Renal cortical epithelial cell (primary cell): ENCODE results near the gene SEC16A. TPM values are rescaled to one million over a fixed set of nuclear protein-coding genes. Genes with fewer than 3 reads are reported as not detected.

ENCODE experiments used
- DNase-seq: peaks from one replicate; pipeline ENCODE4 v3.0.0-alpha.2; 2011; ENCODE audit warnings: low read depth
- total RNA-seq: library from RNA; depleted of rRNA; stranded (reverse); fragments of >200 nt; gene quantifications from 2 replicates; pipeline ENCODE4 v1.2.3, GENCODE V29; 2014

The SEC16A gene
- total RNA-seq, 1 donor from 2014 or later: 69.4 TPM

DNA sequence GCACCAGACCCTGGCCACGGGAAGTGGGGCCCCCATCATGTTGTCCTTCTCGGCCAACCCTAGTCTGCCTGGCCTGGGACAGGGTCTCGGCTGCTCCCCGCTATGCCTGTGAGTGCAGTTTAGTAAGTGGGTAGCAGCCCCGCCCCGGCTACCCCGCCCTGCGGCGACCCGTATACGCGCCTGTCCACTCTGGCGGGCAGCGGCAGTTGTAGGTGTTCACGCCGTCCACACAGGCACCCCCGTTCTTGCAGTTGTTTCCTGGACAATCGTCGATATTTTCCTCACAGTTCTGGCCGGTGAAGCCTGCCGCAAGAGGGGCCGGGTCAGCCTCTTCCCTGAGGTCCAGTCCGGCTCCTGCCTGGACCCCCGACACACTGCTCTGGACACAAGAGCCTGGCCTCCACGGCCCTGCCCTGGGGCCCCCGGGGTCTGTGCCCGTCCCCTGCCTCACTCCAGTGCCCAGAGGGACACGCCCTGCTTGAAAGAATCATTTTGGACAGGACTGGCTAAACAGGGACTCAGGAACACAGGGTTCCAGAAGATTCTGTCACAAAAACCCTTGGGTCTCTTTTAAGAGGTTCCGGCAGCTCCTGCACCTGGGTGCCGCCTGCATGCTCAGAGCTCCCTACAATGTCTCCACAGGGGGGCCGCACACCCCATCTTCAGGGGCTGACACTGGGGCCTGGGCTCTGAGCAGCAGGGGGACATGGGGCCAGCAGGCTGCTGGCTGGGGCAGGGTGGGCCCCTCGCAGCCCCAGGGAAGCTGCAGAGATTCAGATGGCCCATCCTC, 36.6 kb upstream of the SEC16A start:
- peak; percentile 8 for DNase-seq

- DNase-seq: no peak
Observed at GRCh38 chr9:136518623-136519022, 35.8 kb upstream of the SEC16A start.

GRCh38 chr9:136517950-136518349, 35.1 kb upstream of the SEC16A start:
- no peak for DNase-seq

DNA sequence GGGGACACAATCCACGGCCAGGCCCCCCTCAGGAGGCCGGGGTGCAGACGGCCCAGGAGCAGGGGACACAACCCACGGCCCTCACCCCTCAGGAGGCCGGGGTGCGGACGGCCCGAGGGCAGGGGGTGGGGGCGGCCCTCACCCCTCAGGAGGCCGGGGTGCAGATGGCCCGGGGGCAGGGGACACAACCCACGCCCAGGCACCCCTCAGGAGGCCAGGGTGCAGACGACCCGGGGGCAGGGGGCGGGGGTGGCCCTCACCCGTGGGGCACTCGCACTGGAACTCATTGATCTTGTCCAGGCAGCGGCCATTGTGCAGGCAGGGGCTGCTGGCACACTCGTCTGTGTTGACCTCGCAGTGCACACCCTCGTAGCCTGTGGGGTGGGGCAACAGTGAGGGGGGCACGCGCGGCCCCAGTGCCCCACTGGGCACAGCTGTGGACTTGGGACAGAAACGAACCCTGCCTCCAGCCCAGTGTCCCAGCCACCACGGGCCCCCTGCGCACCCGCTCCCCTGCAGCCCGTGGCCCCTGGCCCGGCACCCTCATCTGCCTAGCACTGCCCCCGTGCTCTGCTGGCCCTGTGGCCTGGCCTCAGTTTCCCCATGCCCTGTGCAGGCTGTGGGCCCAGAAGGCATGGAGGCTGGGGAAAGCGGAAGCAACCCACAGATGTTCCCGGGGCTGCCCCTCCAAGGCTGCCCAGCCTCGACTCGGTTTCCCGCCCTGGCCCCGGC, 34.3 kb upstream of the SEC16A start:
- DNase-seq: no peak

GRCh38 chr9:136516191-136516654, 33.4 kb upstream of the SEC16A start:
- no peak for DNase-seq

DNA sequence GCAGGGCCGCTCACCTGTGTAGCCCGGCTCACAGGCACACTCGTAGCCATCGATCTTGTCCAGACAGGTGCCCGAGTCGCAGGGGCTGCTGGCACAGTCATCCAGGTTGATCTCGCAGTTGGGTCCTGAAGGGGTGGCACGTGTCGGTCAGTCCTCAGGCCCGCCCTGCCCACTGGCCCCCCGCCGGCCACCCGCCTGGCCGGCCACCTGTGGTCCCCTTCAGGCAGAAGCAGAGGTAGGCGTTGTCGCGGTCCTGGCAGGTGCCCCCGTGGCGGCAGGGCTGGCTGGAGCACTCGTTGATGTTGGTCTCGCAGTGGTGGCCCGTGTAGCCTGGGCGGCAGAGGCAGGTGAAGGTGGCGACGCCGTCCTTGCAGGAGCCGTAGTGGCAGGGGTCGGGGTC, 32.4 kb upstream of the SEC16A start:
- no peak for DNase-seq

GRCh38 chr9:136514022-136514714, 31.3 kb upstream of the SEC16A start:
- DNase-seq: no peak

DNA sequence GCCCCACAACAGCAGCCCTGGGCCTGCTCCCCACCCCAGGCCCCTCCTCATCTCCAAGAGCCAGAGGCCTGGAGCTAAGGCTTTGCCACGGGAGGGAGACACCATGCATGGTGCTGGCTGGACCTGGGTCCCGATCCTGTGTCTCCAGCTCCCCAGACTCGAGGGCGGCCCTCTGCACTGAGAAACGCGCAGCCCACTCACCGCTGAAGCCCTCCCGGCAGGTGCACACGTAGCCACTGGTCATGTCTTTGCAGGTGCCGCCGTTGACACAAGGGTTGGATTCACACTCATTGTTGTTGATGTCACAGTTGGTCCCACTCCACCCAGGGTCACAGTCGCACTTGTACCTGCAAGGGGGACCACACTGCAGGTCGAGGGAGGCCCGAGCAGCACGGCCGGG, 30.4 kb upstream of the SEC16A start:
- DNase-seq: no peak

DNA sequence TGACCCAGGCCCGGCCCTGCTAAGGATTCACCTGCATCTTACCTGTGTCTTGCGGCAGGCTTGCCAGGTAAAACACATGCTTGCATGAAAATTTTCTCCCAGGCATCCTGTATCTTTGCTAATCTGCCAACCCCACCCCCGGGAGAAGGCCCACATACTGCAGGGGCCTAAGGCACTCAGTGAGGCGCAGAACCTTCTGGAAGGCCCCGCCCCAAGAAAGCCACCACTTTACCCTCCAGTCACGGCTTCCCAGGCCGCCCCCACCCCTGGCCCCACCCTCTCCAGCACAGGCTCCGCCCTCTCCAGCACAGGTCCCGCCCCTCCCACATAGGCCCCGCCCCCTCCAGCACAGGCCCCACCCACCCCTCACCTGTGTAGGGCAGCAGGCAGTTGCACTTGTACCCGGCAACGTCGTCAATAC, 29.8 kb upstream of the SEC16A start:
- DNase-seq: no peak

- no peak for DNase-seq
Observed at GRCh38 chr9:136511670-136512592, 29.1 kb upstream of the SEC16A start.

GRCh38 chr9:136511144-136511669, 28.4 kb upstream of the SEC16A start:
- DNase-seq: no peak

- no peak for DNase-seq
Observed at GRCh38 chr9:136510561-136510960, 27.7 kb upstream of the SEC16A start.

- no peak for DNase-seq
Observed at GRCh38 chr9:136509549-136509948, 26.7 kb upstream of the SEC16A start.

GRCh38 chr9:136508729-136509500, 26.1 kb upstream of the SEC16A start:
- no peak for DNase-seq

DNA sequence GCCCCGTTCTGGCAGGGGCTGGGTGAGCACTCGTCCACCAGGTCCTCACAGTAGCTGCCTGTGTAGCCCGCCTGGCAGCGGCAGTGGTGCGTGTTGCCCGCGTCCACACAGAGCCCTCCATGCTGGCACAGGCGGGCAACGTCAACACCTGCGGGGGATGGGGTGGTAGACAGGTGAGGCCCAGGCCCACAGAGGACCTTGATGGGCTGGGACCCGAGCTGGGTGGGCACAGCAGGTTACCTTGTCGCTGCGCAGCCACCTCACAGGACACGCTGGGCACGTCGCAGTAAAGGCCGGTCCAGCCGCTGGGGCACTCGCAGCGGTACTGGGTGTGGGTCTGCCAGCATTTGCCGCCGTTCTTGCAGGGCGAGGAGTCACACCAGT, 25.1 kb upstream of the SEC16A start:
- DNase-seq: no peak

DNA sequence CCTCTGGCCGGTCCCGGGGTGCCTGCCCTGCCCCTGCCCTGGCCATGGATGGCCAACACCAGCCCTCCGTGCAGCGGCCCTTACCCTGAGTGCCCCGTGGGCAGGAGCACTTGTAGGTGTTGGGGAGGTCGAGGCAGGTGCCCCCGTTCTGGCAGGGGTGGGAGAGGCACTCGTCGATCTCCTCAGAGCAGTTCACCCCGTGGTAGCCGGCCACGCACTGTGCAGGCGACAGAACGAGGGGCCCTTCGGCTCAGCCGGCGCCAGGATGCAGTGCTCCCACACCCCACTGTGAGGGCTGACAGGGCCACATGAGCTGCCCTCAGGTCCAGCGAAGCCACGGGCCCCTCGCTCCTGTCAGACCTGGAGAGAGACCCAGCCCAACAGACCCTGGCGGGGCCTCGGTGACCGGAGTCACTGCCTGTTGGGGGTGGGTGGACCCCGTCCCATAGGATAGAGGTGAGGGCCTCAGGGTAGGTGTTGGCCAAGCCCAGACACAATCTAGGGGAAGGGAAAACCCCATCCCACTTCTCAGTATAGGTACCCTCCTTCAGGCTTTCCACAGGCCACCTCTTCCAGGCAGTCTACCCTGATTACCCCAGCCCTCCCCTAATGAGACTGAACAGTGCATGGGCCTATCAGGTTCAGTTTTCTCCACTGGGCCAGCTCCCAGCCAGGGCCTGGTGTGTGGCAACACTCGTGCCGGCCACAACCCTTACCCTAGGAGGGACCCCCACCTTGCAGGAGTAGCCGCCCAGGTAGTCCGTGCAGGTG, 24.6 kb upstream of the SEC16A start:
- DNase-seq: no peak

DNA sequence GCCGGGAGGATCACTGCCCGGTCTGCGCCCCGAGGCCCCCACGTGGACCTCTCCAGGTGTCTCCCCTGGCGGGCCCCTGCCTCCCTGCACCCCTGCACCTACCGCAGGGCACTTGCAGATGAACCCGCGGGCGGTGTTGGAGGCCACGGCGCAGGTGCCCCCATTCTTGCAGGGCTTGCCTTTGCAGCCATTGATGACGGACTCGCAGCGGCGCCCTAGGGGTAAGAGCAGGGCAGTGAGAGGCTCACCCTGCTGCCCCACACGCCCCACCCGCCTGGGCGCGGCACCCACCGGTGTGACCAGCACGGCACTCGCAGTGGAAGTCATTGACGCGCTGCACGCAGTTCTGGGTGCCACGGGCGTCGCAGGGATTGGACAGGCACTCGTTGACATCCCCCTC, 23.6 kb upstream of the SEC16A start:
- no peak for DNase-seq

DNA sequence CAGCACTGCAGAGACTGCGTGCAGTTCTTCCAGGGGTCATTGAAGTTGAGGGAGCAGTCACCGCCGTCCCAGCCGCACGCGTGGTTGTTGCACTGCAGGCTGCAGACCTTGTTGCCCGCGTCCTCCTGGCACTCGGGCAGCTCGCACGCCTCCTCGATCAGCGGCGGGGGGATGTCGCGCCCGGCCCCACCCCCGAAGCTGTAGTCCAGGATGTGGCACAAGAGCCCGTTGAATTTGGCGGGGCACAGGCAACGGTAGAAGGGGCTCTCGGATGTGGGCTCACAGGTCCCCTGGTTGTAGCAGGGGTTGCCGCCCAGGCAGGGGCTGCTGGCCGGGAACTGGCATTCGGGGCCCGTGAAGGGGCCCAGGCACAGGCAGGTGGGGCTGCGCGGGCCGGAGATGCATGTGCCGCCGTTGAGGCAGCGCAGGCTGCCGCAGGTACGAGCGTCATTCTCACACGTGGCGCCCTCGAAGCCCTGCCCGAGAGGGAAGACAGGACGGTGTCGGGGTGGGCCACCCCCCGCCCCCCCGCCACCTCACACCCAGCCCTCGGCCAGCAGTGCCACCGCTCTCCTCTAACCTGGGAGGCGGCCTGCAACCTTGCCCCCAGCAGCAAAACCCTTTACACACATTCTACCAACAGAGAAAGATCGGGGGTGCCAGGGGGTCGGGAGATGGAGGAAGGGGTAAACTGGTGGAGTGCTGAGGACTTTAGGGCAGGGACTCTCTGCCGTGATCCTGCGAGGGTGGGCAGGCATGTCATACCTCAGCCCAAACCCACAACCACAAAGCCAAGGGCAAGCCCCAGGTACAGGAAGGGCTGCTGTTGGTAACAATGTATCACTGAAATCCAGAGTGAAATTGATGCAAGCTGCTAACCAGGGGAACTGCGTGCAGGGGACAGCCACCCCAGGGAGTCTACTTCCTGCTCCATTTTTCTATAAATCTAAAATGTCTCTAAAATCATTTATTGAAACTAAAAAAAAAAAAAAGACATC, 22.9 kb upstream of the SEC16A start:
- no peak for DNase-seq
